GM19240 (cell line): Measurements from ENCODE around the gene KL.

Experiments used
- DNase-seq: peaks from one replicate; pipeline ENCODE4 v3.0.0; 2011; ENCODE audit warnings: low spot score; ENCODE audit not compliant: insufficient read length

Gene KL

DNA sequence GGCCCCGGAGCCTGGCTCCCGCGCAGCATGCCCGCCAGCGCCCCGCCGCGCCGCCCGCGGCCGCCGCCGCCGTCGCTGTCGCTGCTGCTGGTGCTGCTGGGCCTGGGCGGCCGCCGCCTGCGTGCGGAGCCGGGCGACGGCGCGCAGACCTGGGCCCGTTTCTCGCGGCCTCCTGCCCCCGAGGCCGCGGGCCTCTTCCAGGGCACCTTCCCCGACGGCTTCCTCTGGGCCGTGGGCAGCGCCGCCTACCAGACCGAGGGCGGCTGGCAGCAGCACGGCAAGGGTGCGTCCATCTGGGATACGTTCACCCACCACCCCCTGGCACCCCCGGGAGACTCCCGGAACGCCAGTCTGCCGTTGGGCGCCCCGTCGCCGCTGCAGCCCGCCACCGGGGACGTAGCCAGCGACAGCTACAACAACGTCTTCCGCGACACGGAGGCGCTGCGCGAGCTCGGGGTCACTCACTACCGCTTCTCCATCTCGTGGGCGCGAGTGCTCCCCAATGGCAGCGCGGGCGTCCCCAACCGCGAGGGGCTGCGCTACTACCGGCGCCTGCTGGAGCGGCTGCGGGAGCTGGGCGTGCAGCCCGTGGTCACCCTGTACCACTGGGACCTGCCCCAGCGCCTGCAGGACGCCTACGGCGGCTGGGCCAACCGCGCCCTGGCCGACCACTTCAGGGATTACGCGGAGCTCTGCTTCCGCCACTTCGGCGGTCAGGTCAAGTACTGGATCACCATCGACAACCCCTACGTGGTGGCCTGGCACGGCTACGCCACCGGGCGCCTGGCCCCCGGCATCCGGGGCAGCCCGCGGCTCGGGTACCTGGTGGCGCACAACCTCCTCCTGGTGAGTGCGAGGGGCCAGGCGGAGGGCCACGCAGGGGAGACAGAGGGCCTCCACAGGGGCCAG lies at the start of gene KL:
Gene KL, plus strand, starts transcription at position 10 of the 909 bp plus-strand sequence. Its CDS starts 18 bp downstream, at position 28.
- peak; percentile 15 for DNase-seq

DNA sequence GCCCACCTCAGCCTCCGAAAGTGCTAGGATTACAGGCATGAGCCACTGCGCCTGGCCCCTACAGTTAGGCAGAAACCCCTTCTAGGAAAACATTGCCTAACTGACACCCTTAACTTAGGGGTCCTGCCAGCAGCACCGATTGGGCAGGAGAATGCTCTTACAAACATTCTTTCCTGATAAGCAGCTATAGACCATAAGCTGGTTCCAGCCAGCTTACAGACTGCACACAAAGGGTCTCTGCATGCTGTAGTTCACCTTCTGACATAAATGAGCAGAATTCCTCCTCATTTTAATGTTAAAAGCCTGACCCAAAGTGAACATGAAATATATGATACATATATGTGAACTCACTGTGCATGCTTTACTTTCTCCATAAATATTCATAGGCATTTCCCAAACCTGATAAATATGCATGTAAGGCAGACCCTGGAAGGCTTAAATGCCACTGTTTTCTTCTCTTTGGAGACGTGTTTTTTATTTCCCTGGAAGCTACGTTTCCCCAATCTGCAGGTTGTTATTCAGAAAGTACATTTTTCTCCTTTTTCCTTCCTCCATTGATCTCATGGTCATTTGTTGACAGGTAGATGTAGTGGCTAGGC lies 48.5 kb upstream of the KL start:
- DNase-seq = no peak

DNA sequence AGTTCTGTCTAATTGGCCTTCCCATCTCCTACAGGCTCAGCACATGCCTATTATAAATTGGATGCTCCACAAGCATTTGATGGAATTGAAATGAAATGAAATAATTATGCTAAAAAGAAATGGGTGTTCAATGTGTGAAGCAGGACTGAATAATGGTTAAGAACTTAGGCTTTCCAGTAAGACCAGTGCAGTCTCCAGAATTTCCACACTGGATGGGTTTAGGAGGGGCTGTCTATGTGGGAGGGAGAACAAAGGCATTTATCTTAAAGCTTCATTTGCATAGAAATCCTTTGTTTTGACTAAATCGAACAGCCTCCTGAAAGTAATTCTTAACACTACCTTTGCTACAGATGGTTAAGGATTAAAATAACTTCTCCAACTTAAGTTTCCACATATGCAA lies 47.9 kb upstream of the KL start:
- no peak for DNase-seq

DNA sequence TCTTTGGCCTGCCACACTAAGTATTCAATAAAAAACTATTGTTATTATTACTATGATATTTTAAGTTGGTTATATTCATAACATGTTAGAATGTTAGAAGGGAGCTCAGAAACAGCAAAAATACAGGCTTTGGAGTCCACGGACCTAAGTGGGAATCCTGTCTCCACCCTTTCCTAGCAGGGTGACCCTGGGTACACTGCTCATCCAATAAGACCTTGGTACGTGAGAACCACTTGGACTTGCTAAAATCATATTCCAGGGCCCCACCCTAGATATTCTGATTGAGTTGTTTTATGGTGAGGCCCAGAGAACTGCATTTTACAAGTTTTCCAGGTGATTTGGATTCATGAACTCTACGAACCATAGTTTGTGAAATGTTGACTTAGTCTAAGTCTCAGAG lies 47.4 kb upstream of the KL start:
- no peak for DNase-seq

DNA sequence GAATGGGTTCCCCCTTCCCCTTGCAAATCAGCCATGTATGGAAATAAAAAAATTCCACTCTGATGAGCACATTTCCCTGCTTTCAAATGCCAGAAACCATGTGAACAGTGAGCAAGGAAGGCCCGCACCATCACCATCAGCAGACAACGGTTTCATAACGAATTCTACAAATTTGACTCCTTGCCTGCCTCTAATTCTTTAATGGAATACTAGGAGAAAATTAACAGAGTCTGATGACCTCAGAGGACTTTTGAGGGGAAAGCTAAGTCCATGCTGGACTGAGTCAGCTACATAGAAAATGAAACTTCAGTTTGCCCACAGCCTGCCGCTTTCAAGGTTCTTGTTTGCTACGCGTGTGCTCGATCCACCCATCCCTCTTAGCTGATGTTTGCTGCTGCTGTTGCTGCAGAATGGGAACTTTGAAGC lies 46.7 kb upstream of the KL start:
- DNase-seq = peak; percentile 24

DNA sequence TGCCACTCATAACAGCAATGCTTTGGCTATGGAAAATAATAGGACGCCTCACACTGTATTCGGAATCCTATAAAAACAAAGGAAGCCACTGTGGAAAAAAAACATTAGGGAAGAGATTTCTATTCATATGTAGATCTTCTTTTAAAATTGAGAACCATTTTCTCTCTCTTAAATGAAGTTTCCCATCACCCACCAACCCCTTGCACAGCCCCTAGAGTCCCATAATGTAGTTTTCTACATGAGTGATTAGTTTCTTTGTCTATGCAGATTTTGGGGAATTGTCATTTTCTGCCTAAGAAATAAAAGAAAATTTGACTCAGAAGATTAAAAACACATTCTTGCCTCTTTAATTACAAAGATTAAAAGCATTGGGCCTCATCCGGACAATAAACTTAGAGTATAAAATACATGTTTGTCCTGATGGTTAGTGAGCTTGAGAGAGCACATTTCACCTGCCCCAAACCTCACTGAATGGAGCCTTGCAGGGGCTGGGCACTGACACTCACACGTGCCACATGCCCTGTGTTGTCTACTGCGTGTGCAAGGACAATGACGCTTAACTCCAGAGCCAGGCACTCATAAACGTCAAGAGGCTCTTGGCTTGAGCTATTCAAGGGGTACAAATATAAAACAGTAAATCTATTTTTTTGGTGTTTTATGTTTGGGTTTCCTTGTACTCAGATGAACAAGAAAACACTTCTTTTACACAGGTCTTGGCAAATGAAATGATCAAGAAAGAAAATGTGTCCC lies 40.0 kb upstream of the KL start:
- no peak for DNase-seq

DNA sequence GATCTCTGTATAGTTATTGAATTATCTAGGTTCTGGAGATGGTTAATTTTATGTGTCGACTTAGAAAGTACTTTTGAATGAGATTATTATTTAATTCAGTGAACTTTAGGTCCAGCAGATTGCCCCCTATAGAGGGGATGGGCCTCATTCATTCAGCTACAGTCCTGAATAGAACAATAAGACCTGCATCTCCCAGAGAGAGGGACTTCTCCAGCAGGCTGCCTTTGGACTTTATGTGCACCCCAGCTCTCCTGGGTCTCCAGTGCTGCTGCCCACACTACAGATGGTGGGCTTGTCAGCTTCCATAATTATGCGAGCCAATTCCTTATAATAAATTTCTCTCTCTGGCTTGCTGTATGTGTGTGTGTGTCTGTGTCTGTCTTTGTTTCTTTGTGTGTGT lies 39.3 kb upstream of the KL start:
- DNase-seq = no peak

DNA sequence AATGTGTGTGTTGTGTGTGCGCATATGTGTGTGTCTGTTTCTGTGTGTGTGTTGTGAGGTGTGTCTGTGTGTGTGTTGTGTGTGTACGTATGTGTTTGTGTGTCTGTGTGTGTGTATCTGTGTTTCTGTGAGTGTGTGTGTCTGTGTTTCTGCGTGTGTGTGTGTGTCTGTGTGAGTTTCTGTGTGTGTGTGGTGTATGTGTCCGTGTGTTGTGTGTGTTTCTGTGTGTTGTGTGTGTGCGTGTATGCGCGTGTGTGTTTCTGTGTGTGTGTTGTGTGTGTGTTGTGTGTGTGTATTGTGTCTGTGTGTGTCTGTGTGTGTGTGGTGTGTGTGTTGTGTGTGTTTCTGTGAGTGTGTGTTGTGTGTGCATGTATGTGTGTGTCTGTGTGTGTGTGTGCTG lies 38.9 kb upstream of the KL start:
- DNase-seq = no peak

DNA sequence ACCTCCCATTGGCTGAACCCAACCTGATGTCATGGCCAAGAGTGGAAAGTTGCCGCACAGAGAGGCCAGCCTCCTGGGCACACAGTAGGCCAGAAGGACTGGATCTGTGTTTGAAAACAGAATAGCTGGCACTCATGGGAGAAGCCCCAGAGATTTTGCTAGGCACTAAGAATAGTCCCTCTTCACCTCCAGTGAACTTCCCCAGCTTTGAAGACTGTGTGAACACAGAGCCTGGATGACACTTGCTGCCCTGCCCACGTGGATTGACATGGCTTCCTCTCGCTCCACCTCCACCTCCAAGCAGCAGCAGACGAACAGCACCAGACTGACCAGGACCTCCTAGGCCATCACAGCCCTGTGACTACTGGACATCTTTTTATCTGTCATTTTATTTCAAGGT lies 37.9 kb upstream of the KL start:
- no peak for DNase-seq

DNA sequence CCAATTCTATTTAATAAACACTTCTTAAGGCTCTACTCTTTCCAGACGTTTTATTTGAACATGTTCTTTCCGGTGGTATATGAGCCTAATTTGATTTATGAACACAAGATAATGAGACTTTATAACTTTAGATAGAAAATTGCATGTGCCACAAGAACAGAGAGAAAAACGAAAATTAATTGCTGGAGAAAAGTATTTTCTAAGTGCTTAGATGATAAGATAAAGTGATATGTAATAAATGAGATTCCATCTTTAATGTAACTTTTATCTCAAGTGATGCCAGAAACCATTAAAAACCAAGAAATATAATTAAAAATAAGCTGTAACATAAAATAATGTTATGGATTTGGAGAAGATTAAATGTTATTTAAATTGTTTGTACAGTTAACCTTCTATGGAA lies 33.2 kb upstream of the KL start:
- DNase-seq = no peak

DNA sequence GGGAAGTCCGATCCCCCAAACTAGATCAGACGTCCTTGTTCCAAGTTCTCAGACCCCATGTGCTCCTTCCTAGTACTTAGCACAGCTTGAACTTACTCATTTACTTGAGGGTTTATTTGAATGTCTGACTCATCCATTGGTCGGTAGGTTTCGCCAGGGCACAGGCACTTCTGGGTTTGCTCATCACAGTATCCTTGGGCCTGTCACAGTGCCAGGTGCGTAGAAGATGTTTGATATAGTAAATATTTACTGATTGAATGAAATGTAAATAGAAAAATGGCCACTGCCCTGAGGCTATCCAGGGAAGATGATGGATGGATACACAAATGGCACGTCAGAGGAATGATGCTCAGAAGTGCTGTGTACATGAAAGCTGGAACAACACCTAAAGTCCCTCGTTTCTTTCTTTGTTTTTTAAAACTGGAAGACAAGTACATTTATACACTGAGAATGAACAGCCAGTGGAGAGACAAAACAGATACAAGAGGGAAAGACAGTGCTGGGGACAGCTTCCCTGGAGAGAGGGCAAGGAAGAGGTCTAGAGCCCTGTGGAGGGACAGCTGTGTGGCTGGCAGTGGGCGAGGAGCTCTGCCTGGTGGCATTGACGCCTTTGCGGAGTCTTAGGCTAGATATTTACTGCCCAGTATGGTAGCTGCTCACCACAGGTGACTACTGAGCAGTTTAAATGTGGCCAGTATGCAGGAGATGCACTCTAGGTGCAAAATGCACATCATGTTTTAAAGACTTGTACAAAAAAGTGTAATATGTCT lies 31.2 kb upstream of the KL start:
- no peak for DNase-seq

DNA sequence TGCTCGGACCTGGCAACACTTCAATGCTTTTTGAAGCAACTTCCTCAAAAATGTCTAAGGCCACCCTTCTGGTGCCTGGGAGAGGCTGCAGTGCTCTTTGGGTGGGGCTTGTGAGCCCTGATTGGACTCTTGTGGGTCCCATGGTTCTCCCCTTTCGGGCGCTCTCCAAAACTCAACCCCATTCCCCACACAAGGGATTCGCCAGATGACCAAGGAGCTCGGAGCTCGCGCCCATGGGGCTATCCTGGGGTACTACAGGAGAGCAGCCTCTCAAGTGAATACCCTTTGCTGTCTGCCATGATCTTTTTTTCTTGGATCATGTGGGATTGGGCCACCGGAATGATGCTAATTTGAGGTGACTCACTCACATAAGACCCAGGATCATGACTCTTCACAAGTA lies 29.7 kb upstream of the KL start:
- no peak for DNase-seq

DNA sequence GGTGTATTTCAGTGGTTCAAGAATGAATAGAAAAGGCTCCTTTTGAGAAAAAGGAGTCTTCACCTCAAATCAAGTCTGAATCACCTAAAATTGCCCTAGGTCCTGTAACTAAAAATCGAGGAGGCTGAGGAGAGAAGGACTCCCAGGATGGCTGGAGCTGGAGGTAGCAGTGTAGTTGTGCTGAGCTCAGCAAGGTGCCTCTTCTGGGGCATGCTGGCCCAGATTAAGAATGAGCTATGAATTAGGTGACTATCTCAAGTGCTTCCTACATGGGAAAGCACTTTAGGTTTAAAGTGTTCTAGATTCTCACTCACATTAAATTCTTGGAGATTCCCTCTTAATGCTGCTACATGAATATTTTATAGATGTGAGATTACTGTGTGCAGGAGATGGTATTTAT lies 28.8 kb upstream of the KL start:
- DNase-seq = no peak

DNA sequence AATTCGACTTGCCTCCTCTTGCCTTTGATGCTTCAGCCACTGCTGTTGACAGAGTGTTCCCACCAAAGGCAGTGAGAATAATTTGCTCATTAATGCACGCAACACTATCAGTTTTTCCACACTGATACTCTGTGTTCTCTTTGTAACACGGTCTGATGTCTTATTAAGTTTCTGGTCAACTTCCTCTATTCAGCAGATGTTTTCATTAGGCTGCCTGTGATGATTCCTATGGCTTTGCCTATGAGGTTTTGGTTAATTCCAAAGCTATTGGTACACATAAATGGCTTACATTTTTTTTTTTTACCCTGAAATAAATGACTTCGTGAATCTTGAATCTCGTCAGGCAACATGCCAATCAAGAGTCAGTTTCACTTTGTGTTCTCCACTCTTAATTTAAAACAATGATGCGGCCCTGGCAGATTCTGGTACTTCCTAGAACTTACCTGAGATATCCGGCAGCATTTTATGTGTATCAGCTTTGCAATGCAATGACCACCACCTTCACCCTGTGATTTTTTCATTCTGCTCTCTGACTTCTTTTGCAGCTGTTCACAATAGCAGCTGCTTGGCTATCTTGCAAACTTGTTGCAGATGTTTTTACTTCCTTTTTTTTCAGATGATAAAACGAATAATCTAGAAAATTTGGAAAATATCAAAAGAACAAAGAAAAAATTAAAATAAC lies 27.5 kb upstream of the KL start:
- no peak for DNase-seq

DNA sequence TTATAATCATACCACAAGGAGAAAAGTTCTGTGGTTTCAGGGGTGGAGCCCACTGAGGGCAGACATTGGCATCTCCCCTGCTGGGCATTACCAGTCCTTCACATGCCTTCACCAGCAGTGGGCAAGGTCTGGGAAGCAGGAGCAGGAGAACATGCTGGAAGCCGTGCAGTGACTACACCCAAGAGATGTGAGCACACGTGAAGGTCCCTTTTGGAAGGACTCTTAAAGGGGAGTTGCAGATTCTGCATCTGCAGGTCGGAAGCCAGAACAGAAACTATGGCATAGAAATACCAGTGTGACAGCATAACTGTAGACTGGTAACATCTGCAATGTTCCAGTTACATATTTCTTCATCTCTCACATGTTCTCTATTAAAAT lies 26.9 kb upstream of the KL start:
- no peak for DNase-seq

DNA sequence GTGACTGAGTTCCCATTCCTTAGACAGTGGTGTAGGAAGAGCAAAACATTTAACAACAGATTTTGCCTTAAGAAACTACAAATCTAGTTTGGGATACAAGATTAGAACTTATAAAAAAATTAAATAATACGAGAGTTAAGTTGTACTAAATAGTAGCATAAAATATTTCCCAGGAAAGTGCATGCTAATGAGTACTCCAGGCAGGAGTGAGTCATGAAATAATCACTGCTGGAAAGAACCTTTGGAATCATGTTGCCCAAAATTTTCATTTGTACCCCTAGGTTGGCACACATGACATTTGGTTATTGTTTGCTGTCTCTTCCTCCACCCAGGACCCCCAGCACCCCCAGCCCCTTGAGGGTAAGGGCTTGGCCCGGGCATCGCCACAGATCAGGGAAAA lies 26.3 kb upstream of the KL start:
- DNase-seq = no peak

DNA sequence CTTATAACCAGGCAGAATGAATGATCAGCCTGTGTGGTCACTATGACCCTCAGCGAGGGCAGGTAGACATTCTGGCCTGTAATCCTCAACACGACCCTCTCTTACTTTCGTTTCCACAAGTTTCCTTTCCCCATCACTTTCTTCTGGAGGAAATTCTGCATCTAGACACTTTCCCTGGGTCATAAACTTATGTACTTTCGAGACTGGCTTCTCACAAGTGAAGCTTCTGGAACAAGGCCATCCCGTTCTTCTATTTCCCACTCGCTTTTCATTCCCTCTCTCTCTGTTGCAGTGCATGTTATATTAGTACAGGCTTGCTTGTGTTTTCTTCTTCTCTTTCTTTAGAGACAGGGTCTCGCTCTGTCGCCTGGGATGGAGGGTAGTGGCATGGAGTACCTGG lies 23.1 kb upstream of the KL start:
- no peak for DNase-seq

DNA sequence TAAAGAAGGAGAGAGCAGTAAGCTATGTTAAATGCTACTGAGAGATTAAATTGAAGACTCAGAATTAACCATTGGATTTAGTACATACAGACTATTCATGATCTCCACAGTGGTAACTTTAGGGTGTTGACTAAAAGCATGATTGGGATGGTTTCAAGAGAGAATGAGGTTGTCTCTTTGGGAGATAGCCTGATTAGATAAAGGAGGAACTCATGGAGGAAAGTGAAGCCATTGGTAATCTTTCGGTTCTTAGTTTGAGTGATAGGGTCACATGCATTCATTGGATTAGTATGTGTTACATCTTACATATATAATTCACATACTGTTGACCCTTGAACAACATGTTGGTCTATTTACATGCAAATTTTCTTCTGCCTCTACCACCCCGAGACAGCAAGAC lies 18.8 kb upstream of the KL start:
- DNase-seq = no peak

DNA sequence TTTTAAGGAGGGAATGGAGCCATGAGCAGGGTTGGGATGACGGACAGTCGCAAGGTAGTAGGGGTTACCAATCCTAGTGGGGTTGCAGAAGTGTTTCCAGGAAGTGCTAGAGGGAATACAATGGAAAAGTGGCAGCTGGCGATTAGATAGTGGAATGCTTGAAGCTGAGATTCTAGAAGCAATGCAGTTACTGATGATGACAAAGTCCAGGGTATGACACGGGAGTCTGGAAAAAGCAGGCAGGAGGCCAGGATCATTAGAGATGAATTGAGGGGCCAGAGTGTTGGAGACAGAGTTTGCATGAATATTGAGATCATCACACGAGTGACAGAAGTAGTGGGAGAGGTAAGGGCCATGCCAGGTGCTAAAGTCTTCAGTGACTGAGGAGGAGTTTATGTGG lies 17.3 kb upstream of the KL start:
- DNase-seq = no peak

DNA sequence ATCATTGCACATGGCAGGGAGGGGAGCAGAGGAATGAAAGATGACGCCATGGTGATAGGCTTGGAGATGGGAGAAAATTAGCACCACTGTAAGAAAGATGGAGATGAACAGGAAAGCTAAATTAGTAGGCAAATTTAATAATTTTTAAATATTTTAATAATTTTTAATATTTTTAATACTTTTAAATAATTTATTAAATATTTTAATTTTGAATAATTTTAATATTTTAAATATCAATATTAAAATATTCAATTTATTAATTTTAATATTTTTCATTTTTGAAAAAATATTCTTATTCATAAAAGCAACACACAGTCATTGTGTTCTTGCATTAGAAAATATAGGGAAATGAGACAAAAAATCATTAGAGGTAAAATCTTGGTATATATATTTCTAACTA lies 15.9 kb upstream of the KL start:
- DNase-seq = no peak

DNA sequence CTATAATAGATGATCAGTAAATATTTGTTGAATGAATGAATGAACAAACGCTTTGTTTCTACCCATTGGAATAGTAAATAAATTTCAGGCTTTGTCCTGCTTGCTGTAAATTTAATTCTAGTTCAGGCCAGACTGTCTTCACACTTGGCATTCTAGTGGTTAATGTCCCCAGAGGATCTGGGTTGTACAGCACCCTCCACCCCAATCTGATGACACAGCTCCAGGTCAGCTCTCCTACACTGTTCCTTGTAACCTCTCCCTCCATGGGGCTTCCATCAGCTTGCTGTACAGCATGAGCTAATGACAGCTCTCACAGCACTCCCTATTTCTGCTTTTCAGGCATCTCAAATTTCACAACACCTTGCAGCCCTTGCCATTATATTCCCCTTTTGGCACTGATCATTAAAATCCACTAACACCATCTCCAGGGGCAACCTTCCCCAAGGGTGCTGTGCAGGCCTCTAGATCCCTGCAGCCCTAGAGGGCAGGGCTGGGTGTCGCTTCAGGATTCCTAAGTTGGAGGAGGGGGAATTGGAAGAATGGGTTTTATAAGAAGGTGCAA lies 12.7 kb upstream of the KL start:
- no peak for DNase-seq
